Measurements from ENCODE around the gene MT1G.

GRCh38 chr16:56625140-56625942 lies 42.5 kb downstream of the MT1G start, which contains the start of gene MT1E:
- TF ChIP-seq POLR2AphosphoS5 (IDR thresholded peaks at IDR 0.05; ENCODE audit: borderline replicate concordance, low read depth, low read length) (no peak), EZH2 (IDR thresholded peaks at IDR 0.05) (no peak), FOXP2 (optimal IDR thresholded peaks at IDR 0.05; ENCODE audit: control extremely low read depth, extremely low read length, insufficient read depth) (no peak)

Measured in SK-N-MC (cell line).